Activated CD4-positive, alpha-beta memory T cell treated with anti-CD3 and anti-CD28 coated beads for 36 hours (primary cell): ENCODE measurements around the gene CHST12. TPM values are rescaled to one million over a fixed set of nuclear protein-coding genes. Genes with fewer than 3 reads are reported as not detected.
"Not testable (repeated sequence)": the region's sequence is repeated elsewhere in the genome, so short reads cannot be mapped to it uniquely, and the experiment has no call there.

Experiments
- CTCF ChIA-PET: fragments of 350-600 bp; sonication (Branson Sonifier 250); formaldehyde crosslinking; loops from one replicate; lab custom pipeline; 2021; ENCODE audit warnings: antibody characterized with exemption, inconsistent platforms; lab: Charles Lee
- POLR2A ChIA-PET: fragments of 350-600 bp; sonication (Branson Sonifier 250); formaldehyde crosslinking; loops from one replicate; lab custom pipeline; 2021; ENCODE audit warnings: antibody characterized with exemption; lab: Charles Lee
- DNase-seq: peaks from one replicate; pipeline ENCODE4 v3.0.0-alpha.2; 2020
- H3K27ac Mint-ChIP-seq: one replicate; pipeline ENCODE4 v1.8.0; 2021; ENCODE audit warnings: mixed read lengths
- H3K27me3 Mint-ChIP-seq: one replicate; pipeline ENCODE4 v1.8.0; 2021; ENCODE audit warnings: mixed read lengths
- H3K36me3 Mint-ChIP-seq: one replicate; pipeline ENCODE4 v1.8.0; 2021; ENCODE audit warnings: mixed read lengths
- H3K4me1 Mint-ChIP-seq: one replicate; pipeline ENCODE4 v1.8.0; 2021; ENCODE audit warnings: low read depth, mixed read lengths
- H3K4me3 Mint-ChIP-seq: one replicate; pipeline ENCODE4 v1.8.0; 2021; ENCODE audit warnings: mild to moderate bottlenecking, mixed read lengths
- H3K9me3 Mint-ChIP-seq: one replicate; pipeline ENCODE4 v1.8.0; 2021; ENCODE audit warnings: mixed read lengths
- intact Hi-C: fragments of 100-400 bp; cut with micrococcal nuclease; formaldehyde crosslinking; loops from one replicate; pipeline ENCODE4 v1.15.1; 2023
- total RNA-seq, 2 experiments: library from RNA; stranded (reverse); gene quantifications; one replicate each; pipeline ENCODE4 v1.2.3, GENCODE V29; 2021

The CHST12 gene
- total RNA-seq, 2 experiments from 2014 or later = 3.7 to 3.9 TPM

DNA sequence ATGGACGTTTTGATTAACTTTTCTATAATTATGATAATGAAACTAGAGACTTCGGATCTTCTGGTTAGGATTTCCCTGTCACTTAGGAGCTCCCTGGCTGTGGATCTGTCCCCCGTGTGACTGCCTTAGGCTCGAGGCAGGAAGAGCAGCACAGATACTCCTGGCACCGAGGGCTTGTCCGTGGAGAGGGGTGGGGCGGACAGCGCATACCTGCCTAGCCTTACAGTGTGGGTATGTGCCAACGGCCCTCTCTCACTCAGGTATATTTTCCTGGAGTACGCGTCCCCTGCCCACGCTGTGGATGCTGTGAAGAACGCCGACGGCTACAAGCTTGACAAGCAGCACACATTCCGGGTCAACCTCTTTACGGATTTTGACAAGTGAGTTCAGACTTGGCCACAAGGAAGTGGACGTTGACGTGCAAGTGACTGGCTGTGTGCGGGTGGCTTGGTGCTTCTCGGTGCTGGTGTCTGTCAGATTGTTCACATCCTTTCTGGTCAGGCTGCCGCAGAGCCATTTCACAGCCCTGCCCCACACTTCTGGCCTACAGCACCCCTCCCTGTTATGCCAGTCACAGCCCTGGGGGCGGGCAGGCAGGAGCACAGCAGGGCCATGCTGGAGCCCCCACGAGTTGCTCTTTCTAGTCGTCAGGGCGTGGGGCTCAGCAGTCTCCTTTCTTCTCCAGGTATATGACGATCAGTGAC, 40.9 kb upstream of the CHST12 start:
- no peaks in the 10 kb centered on the region for H3K27me3 Mint-ChIP-seq
- no peak overlapping the region for H3K27ac Mint-ChIP-seq
- intact Hi-C loops = no loop called here
- POLR2A ChIA-PET = no interaction called here
- DNase-seq = no peak
- CTCF ChIA-PET = no interaction called here
- H3K4me1 Mint-ChIP-seq = peaks cover 23% of the 10 kb centered on the region
- H3K4me3 Mint-ChIP-seq = no peak overlapping the region
- H3K36me3 Mint-ChIP-seq = peaks cover 60% of the 10 kb centered on the region
- no peaks in the 10 kb centered on the region for H3K9me3 Mint-ChIP-seq

GRCh38 chr7:2369139-2369538, 34.3 kb upstream of the CHST12 start:
- intact Hi-C loops = no loop called here
- H3K9me3 Mint-ChIP-seq = no peaks in the 10 kb centered on the region
- no peak overlapping the region for H3K4me3 Mint-ChIP-seq
- POLR2A ChIA-PET = no interaction called here
- H3K27me3 Mint-ChIP-seq = no peaks in the 10 kb centered on the region
- CTCF ChIA-PET = interaction anchor here (0.6 to 1.2 kb wide), 2 partner anchors 62 to 379 kb away, joined by 3 read pairs; no protein-coding TSS in a partner anchor
- peaks cover 66% of the 10 kb centered on the region for H3K36me3 Mint-ChIP-seq
- no peak overlapping the region for H3K27ac Mint-ChIP-seq
- DNase-seq = no peak
- H3K4me1 Mint-ChIP-seq = no peaks in the 10 kb centered on the region

GRCh38 chr7:2371329-2371728, 32.1 kb upstream of the CHST12 start:
- CTCF ChIA-PET = interaction anchor here (0.8 kb wide), 1 partner anchor 60 kb away, joined by 3 read pairs; no protein-coding TSS in a partner anchor
- POLR2A ChIA-PET = no interaction called here
- Mint-ChIP-seq H3K9me3 (no peaks in the 10 kb centered on the region), H3K27me3 (no peaks in the 10 kb centered on the region), H3K27ac (no peak overlapping the region), H3K4me3 (no peak overlapping the region), H3K36me3 (peaks cover 72% of the 10 kb centered on the region), H3K4me1 (no peaks in the 10 kb centered on the region)
- no peak for DNase-seq
- intact Hi-C loops = no loop called here

GRCh38 chr7:2372724-2373123, 30.7 kb upstream of the CHST12 start:
- ChIA-PET CTCF (interaction anchor here (1.0 kb wide), 1 partner anchor 59 kb away, joined by 3 read pairs; no protein-coding TSS in a partner anchor), POLR2A (no interaction called here)

GRCh38 chr7:2373124-2373556, 30.3 kb upstream of the CHST12 start:
- POLR2A ChIA-PET = interaction anchor here (0.9 kb wide), 1 partner anchor 132 kb away, joined by 6 read pairs; no protein-coding TSS in a partner anchor
- Mint-ChIP-seq H3K4me1 (no peaks in the 10 kb centered on the region), H3K9me3 (no peaks in the 10 kb centered on the region), H3K4me3 (no peak overlapping the region), H3K36me3 (peaks cover 69% of the 10 kb centered on the region), H3K27ac (no peak overlapping the region), H3K27me3 (no peaks in the 10 kb centered on the region)
- DNase-seq = no peak
- intact Hi-C loops = no loop called here
- CTCF ChIA-PET = interaction anchor here (1.0 kb wide), 1 partner anchor 58 kb away, joined by 3 read pairs; no protein-coding TSS in a partner anchor

More at GRCh38 chr7:2372724-2373123, 30.7 kb upstream of the CHST12 start:
- no peak overlapping the region for H3K4me3 Mint-ChIP-seq
- peaks cover 67% of the 10 kb centered on the region for H3K36me3 Mint-ChIP-seq
- no peaks in the 10 kb centered on the region for H3K9me3 Mint-ChIP-seq
- intact Hi-C loops = no loop called here
- no peak overlapping the region for H3K27ac Mint-ChIP-seq
- no peaks in the 10 kb centered on the region for H3K27me3 Mint-ChIP-seq
- no peaks in the 10 kb centered on the region for H3K4me1 Mint-ChIP-seq
- no peak for DNase-seq

GRCh38 chr7:2373646-2374045, 29.8 kb upstream of the CHST12 start:
- no peaks in the 10 kb centered on the region for H3K27me3 Mint-ChIP-seq
- ChIA-PET POLR2A (interaction anchor here (0.9 kb wide), 1 partner anchor 133 kb away, joined by 6 read pairs; no protein-coding TSS in a partner anchor), CTCF (interaction anchor here (0.8 to 1.0 kb wide), 2 partner anchors 58 to 94 kb away, joined by 3 read pairs; no protein-coding TSS in a partner anchor)
- H3K27ac Mint-ChIP-seq = no peak overlapping the region
- no peak overlapping the region for H3K4me3 Mint-ChIP-seq
- DNase-seq = no peak
- intact Hi-C loops = no loop called here
- peaks cover 70% of the 10 kb centered on the region for H3K36me3 Mint-ChIP-seq
- no peaks in the 10 kb centered on the region for H3K4me1 Mint-ChIP-seq
- no peaks in the 10 kb centered on the region for H3K9me3 Mint-ChIP-seq

- H3K27me3 Mint-ChIP-seq = no peaks in the 10 kb centered on the region
- intact Hi-C loops = no loop called here
- no peak for DNase-seq
- H3K9me3 Mint-ChIP-seq = no peaks in the 10 kb centered on the region
- no peak overlapping the region for H3K4me3 Mint-ChIP-seq
- H3K27ac Mint-ChIP-seq = no peak overlapping the region
- ChIA-PET POLR2A (no interaction called here), CTCF (interaction anchor here (0.8 kb wide), 1 partner anchor 94 kb away, joined by 3 read pairs; no protein-coding TSS in a partner anchor)
- no peaks in the 10 kb centered on the region for H3K4me1 Mint-ChIP-seq
- peaks cover 68% of the 10 kb centered on the region for H3K36me3 Mint-ChIP-seq
Observed at GRCh38 chr7:2374401-2374800, 29.0 kb upstream of the CHST12 start.

- no peak for DNase-seq
- intact Hi-C loops = no loop called here
- no peak overlapping the region for H3K4me3 Mint-ChIP-seq
- H3K4me1 Mint-ChIP-seq = no peaks in the 10 kb centered on the region
- POLR2A ChIA-PET = no interaction called here
- H3K36me3 Mint-ChIP-seq = peaks cover 72% of the 10 kb centered on the region
- no peaks in the 10 kb centered on the region for H3K9me3 Mint-ChIP-seq
- CTCF ChIA-PET = no interaction called here
- H3K27ac Mint-ChIP-seq = no peak overlapping the region
- no peaks in the 10 kb centered on the region for H3K27me3 Mint-ChIP-seq
Observed at GRCh38 chr7:2374830-2375728, 28.3 kb upstream of the CHST12 start.

DNA sequence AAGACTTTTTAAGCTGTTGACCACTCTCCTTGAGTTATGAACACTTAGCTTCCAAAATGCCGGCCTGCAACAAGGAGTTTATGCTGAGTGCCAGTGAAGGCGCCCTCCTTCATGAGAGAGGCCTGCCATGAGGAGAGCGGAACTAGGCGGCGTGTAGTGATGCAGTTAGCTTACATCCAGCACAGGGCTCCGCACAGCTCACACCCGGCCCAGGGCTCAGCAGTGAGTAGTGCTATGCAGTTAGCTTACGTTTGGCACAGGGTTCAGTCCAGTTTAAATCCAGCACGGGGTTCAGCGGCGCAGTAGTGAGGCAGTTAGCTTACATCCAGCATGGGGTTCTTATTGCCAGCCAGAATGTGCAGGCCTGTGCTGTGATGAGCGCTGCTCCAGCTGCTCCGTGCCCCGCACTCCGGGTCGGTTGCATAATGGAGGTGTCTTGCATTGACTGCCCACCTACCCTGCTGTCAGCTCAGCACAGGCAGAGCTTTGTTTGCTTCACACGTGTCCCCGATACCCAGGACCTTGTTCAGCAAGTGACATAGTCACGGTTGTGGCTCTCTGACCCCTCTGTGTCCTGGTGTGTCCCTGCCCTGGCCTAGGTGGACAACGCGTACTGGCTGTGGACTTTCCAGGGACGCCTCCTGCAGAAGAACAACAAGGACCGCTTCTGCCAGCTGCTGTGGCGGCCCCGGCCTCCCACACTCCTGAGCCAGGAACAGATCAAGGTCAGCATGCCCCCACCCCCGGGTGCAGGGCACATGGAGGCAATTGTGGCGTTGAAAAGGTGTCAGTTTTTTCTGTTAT, 26.9 kb upstream of the CHST12 start:
- Mint-ChIP-seq H3K4me1 (no peaks in the 10 kb centered on the region), H3K9me3 (no peaks in the 10 kb centered on the region), H3K27me3 (no peaks in the 10 kb centered on the region), H3K36me3 (peaks cover 77% of the 10 kb centered on the region), H3K27ac (no peak overlapping the region), H3K4me3 (no peak overlapping the region)
- POLR2A ChIA-PET = interaction anchor here (0.6 kb wide), 1 partner anchor 176 kb away, joined by 3 read pairs; no protein-coding TSS in a partner anchor
- intact Hi-C loops = no loop called here
- DNase-seq = no peak
- CTCF ChIA-PET = interaction anchor here (0.5 to 1.7 kb wide), 3 partner anchors 17 to 55 kb away, joined by 3 to 4 read pairs (median 4); no protein-coding TSS in a partner anchor

DNA sequence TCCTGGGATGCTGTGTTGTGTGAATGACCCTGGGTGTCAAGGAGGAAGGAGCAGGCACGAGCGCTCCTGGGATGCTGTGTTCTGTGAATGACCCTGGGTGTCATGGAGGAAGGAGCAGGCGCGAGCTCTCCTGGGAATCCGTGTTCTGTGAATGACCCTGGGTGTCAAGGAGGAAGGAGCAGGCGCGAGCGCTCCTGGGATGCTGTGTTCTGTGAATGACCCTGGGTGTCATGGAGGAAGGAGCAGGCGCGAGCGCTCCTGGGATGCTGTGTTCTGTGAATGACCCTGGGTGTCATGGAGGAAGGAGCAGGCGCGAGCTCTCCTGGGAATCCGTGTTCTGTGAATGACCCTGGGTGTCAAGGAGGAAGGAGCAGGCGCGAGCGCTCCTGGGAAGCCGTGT, 25.9 kb upstream of the CHST12 start:
- H3K9me3 Mint-ChIP-seq, intact Hi-C loops, POLR2A ChIA-PET, DNase-seq, H3K4me1 Mint-ChIP-seq, H3K27me3 Mint-ChIP-seq, H3K27ac Mint-ChIP-seq, H3K4me3 Mint-ChIP-seq: not testable (repeated sequence)
- CTCF ChIA-PET = interaction anchor here (1.7 kb wide), 1 partner anchor 53 kb away, joined by 4 read pairs; no protein-coding TSS in a partner anchor
- H3K36me3 Mint-ChIP-seq = peaks cover 70% of the 10 kb centered on the region

DNA sequence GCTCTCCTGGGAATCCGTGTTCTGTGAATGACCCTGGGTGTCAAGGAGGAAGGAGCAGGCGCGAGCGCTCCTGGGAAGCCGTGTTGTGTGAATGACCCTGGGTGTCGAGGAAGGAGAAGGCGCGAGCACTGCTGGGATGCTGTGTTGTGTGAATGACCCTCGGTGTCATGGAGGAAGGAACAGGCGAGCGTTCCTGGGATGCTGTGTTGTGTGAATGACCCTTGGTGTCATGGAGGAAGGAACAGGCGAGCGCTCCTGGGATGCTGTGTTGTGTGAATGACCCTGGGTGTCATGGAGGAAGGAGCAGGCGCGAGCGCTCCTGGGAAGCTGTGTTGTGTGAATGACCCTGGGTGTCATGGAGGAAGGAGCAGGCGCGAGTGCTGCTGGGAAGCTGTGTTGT, 25.3 kb upstream of the CHST12 start:
- CTCF ChIA-PET, POLR2A ChIA-PET, H3K27me3 Mint-ChIP-seq, intact Hi-C loops, H3K9me3 Mint-ChIP-seq, H3K27ac Mint-ChIP-seq, DNase-seq, H3K4me1 Mint-ChIP-seq, H3K4me3 Mint-ChIP-seq: not testable (repeated sequence)
- peaks cover 65% of the 10 kb centered on the region for H3K36me3 Mint-ChIP-seq
